Neural progenitor cell (in vitro differentiated cells): Measurements from ENCODE around the gene NTN5. TPM values are rescaled to one million over a fixed set of nuclear protein-coding genes. Genes with fewer than 3 reads are reported as not detected.

Experiments
- DNase-seq: peaks from one replicate; pipeline ENCODE4 v3.0.0-alpha.2; 2016; ENCODE audit warnings: low spot score
- H2AFZ ChIP-seq: fragments of 200-600 bp; sonication (generic); replicated peaks from 2 replicates; pipeline ENCODE4 v1.6.1; 2016; ENCODE audit warnings: antibody characterized with exemption
- H3F3A ChIP-seq: fragments of 200-600 bp; sonication (generic); 2 replicates; pipeline ENCODE4 v1.6.1; 2016; ENCODE audit warnings: antibody characterized with exemption, low read depth
- H3K27ac ChIP-seq: fragments of 200-600 bp; sonication (generic); 2 replicates; pipeline ENCODE4 v1.5.1; 2016; ENCODE audit warnings: mild to moderate bottlenecking
- H3K27me3 ChIP-seq: fragments of 200-600 bp; sonication (generic); 2 replicates; pipeline ENCODE4 v1.6.1; 2016; ENCODE audit warnings: mild to moderate bottlenecking, moderate library complexity
- H3K36me3 ChIP-seq: fragments of 200-600 bp; sonication (generic); 2 replicates; pipeline ENCODE4 v1.5.1; 2016
- H3K4me1 ChIP-seq: fragments of 200-600 bp; sonication (generic); 2 replicates; pipeline ENCODE4 v1.6.1; 2016; ENCODE audit warnings: mixed run types
- H3K4me2 ChIP-seq: fragments of 200-600 bp; sonication (generic); 2 replicates; pipeline ENCODE4 v1.6.1; 2016
- H3K4me3 ChIP-seq: fragments of 200-600 bp; sonication (generic); 2 replicates; pipeline ENCODE4 v1.5.1; 2016
- H3K79me2 ChIP-seq: fragments of 200-600 bp; sonication (generic); 2 replicates; pipeline ENCODE4 v1.6.1; 2016; ENCODE audit warnings: low read depth
- H3K9ac ChIP-seq: fragments of 200-600 bp; sonication (generic); 2 replicates; pipeline ENCODE4 v1.6.1; 2016
- H3K9me3 ChIP-seq: fragments of 200-600 bp; sonication (generic); 2 replicates; pipeline ENCODE4 v1.5.1; 2016; ENCODE audit warnings: low read depth
- H4K20me1 ChIP-seq: fragments of 200-600 bp; sonication (generic); 2 replicates; pipeline ENCODE4 v1.6.1; 2016; ENCODE audit warnings: low read depth
- H3K27ac Mint-ChIP-seq: 3 replicates; pipeline ENCODE4 v1.8.0; 2021; ENCODE audit warnings: mixed read lengths
- H3K27me3 Mint-ChIP-seq: 2 replicates; pipeline ENCODE4 v1.8.0; 2022; ENCODE audit warnings: low read depth, mild to moderate bottlenecking, inconsistent platforms, moderate library complexity, mixed read lengths; ENCODE audit not compliant: insufficient read depth
- H3K36me3 Mint-ChIP-seq: 3 replicates; pipeline ENCODE4 v1.8.0; 2021; ENCODE audit warnings: mixed read lengths
- H3K4me1 Mint-ChIP-seq: 3 replicates; pipeline ENCODE4 v1.8.0; 2021; ENCODE audit warnings: mixed read lengths
- H3K4me3 Mint-ChIP-seq: 3 replicates; pipeline ENCODE4 v1.8.0; 2021; ENCODE audit warnings: mild to moderate bottlenecking, moderate library complexity, mixed read lengths
- H3K9me3 Mint-ChIP-seq: 3 replicates; pipeline ENCODE4 v1.8.0; 2020; ENCODE audit warnings: mixed read lengths
- EZH2 ChIP-seq: fragments of 200-600 bp; sonication (generic); IDR thresholded peaks from 2 replicates; pipeline ENCODE4 v1.6.1; 2017; ENCODE audit warnings: antibody characterized with exemption, mild to moderate bottlenecking, moderate library complexity
- EZH2phosphoT487 ChIP-seq: fragments of 200-600 bp; sonication (generic); IDR thresholded peaks from 2 replicates; pipeline ENCODE4 v1.6.1; 2017; ENCODE audit warnings: antibody characterized with exemption
- total RNA-seq: library from RNA; depleted of rRNA; stranded (reverse); fragments of >200 nt; gene quantifications from 2 replicates; pipeline ENCODE4 v1.2.3, GENCODE V29; 2015; ENCODE audit warnings: low replicate concordance
- TF ChIP-seq, protein P1 (sequence below): fragments of 200-600 bp; sonication (generic); IDR thresholded peaks from 2 replicates; pipeline ENCODE4 v1.5.1; 2017; ENCODE audit warnings: antibody characterized with exemption, mild to moderate bottlenecking

Gene NTN5
- total RNA-seq, 1 donor from 2014 or later: not detected

DNA sequence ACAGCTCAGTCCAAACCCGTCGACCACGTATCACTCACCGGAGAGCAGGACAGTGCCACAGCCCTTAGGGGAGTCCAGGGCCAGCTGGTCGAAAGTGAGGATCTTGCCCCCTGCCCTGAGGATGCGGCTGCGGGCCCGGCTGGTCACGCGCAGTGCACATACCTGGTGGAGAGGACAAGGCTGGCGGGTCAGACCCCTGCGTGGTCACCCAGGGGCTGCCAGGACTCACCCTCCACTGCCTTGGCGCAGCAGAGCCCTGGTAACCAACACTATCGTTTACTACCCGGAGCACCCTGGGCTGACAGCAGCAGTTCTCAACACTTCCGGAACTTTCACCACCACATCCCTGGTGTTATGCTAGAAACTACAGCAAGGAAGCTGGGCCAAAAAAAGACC lies 56.8 kb downstream of the NTN5 start:
- Histone ChIP-seq H3K79me2 (peaks cover 47% of the 10 kb centered on the region), H3K27ac (no peak overlapping the region), H3K27me3 (no peaks in the 10 kb centered on the region), H3K9ac (no peak overlapping the region), H2AFZ (no peak overlapping the region), H4K20me1 (peaks cover 46% of the 10 kb centered on the region), H3K9me3 (no peaks in the 10 kb centered on the region), H3K4me2 (no peak overlapping the region), H3F3A (peaks cover 62% of the 10 kb centered on the region), H3K4me1 (peaks cover 46% of the 10 kb centered on the region), H3K4me3 (no peak overlapping the region), H3K36me3 (no peaks in the 10 kb centered on the region)
- H3K4me3 Mint-ChIP-seq: peak overlapping the region; percentile 77
- peaks cover 6% of the 10 kb centered on the region for H3K27me3 Mint-ChIP-seq
- no peak overlapping the region for H3K27ac Mint-ChIP-seq
- H3K9me3 Mint-ChIP-seq: no peaks in the 10 kb centered on the region
- TF ChIP-seq, protein P1, sequence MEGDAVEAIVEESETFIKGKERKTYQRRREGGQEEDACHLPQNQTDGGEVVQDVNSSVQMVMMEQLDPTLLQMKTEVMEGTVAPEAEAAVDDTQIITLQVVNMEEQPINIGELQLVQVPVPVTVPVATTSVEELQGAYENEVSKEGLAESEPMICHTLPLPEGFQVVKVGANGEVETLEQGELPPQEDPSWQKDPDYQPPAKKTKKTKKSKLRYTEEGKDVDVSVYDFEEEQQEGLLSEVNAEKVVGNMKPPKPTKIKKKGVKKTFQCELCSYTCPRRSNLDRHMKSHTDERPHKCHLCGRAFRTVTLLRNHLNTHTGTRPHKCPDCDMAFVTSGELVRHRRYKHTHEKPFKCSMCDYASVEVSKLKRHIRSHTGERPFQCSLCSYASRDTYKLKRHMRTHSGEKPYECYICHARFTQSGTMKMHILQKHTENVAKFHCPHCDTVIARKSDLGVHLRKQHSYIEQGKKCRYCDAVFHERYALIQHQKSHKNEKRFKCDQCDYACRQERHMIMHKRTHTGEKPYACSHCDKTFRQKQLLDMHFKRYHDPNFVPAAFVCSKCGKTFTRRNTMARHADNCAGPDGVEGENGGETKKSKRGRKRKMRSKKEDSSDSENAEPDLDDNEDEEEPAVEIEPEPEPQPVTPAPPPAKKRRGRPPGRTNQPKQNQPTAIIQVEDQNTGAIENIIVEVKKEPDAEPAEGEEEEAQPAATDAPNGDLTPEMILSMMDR: no peak
- TF ChIP-seq EZH2phosphoT487 (no peak), EZH2 (no peak)
- peaks cover 40% of the 10 kb centered on the region for H3K4me1 Mint-ChIP-seq
- DNase-seq: no peak
- H3K36me3 Mint-ChIP-seq: peaks cover 15% of the 10 kb centered on the region

DNA sequence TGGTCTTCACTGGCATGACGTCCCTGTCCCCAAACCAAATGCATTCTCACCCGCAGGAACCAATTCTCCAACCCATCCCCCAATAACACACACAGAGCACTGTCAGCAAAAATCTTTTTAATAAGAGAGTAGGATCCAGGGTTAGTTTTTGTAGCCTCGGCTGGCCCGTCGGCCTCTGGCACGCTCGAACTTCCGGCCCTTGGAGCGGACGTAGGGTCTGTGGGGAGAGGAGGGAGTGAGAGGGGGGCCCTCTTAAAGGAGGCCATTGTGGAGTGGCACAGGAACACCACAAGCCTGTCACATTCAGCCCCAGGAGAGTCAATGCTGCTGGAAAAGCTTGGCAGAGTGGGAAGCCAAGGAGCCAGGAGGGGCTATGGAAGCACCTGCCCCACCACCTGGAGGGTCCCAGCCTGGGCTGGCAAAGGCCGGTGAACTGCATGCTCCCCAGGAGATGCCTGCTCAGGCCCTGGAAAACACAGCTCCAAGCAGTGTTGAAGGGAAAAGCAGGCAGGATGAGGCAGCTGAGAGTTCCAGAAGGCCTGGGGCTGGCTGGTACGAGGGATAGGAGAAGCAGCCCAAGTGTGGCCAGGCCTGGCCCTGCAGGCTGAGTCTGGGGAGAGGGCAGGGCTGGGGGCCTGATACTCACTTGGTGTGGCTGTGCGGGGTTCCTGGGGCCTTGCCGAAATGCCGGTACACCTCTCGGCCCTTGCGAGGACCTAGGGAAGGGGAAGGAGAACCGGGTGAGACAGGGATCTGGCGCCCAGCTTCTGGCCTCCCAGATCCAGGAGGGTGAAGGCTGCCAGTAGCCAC lies 57.4 kb downstream of the NTN5 start:
- H3K27me3 ChIP-seq: no peaks in the 10 kb centered on the region
- TF ChIP-seq EZH2 (no peak), EZH2phosphoT487 (no peak)
- TF ChIP-seq, protein P1: no peak
- H3K9me3 Mint-ChIP-seq: no peaks in the 10 kb centered on the region
- H3K79me2 ChIP-seq: peaks cover 42% of the 10 kb centered on the region
- no peaks in the 10 kb centered on the region for H3K36me3 ChIP-seq
- no peak overlapping the region for H3K9ac ChIP-seq
- H3K4me3 Mint-ChIP-seq: peak overlapping the region; percentile 48
- H3K27ac Mint-ChIP-seq: no peak overlapping the region
- no peak overlapping the region for H2AFZ ChIP-seq
- peaks cover 46% of the 10 kb centered on the region for H4K20me1 ChIP-seq
- H3K4me1 ChIP-seq: peaks cover 46% of the 10 kb centered on the region
- peaks cover 15% of the 10 kb centered on the region for H3K36me3 Mint-ChIP-seq
- no peaks in the 10 kb centered on the region for H3K9me3 ChIP-seq
- DNase-seq: no peak
- H3F3A ChIP-seq: peaks cover 62% of the 10 kb centered on the region
- peak overlapping the region; percentile 76 for H3K4me2 ChIP-seq
- H3K27ac ChIP-seq: peak overlapping the region; percentile 91
- H3K4me1 Mint-ChIP-seq: peaks cover 40% of the 10 kb centered on the region
- H3K4me3 ChIP-seq: peak overlapping the region; percentile 28
- H3K27me3 Mint-ChIP-seq: peaks cover 6% of the 10 kb centered on the region

DNA sequence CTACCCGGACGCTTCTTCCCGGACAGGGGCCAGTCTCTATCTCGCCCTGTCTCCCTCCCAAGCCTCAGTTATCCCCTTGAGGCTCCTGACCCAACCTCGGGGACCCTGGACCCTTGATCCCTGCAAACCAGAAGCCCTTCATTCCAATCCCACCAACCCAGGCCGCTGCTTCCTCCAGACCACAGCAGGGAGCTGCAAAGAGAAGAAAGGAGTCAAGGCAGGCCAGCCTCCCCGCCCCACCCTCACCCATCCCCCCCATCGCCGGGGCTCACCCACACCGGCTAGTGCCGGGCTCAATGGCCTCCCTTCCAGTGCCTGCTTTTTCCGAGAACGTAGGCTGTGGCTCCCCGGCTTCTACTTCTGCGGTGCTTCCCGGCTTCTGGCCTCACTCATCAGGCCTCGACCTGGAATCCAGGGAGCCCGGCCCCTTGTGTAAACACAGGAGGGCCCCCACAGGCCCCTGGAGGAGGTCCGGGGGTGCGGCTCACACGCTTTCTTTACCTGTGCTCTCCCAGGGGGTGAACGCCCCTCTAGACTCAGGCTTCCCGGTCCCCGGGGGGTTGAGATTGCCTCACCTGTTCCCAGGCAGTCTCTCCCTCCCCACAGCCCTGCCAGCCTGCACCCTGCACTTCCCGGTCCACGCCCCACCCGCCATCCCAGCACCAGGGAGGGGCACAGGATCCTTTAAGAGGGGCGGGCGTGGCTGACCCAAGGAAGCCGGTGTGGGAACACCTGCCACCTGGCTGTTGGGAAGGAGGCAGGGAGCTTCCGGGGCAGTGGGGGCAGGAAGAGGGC lies 58.2 kb downstream of the NTN5 start, which contains the start of gene FAM83E:
FAM83E (minus strand) TSS at position 641 of the 795 bp plus-strand sequence. CDS start 1,704 bp downstream, outside the sequence.
- Histone ChIP-seq H4K20me1 (peaks cover 46% of the 10 kb centered on the region), H3K36me3 (no peaks in the 10 kb centered on the region), H3K79me2 (peaks cover 34% of the 10 kb centered on the region), H3K27ac (peak within 1 kb of the TSS; percentile 91), H3F3A (peaks cover 55% of the 10 kb centered on the region), H3K9me3 (no peaks in the 10 kb centered on the region), H3K4me1 (peaks cover 42% of the 10 kb centered on the region), H2AFZ (no peak within 1 kb of the TSS), H3K4me3 (peak within 1 kb of the TSS; percentile 28), H3K27me3 (no peaks in the 10 kb centered on the region), H3K4me2 (peak within 1 kb of the TSS; percentile 76), H3K9ac (peak within 1 kb of the TSS; percentile 29)
- Mint-ChIP-seq H3K36me3 (peaks cover 15% of the 10 kb centered on the region), H3K9me3 (no peaks in the 10 kb centered on the region), H3K27ac (peak within 1 kb of the TSS; percentile 95), H3K27me3 (peaks cover 6% of the 10 kb centered on the region), H3K4me3 (peak within 1 kb of the TSS; percentile 72), H3K4me1 (peaks cover 32% of the 10 kb centered on the region)
- TF ChIP-seq EZH2phosphoT487 (no peak), EZH2 (no peak)
- TF ChIP-seq, protein P1: no peak
- DNase-seq: peak; percentile 75
